ENCODE results near the gene ADAM12.

ADAM12 gene

GRCh38 chr10:126074291-126074690, 314.0 kb downstream of the ADAM12 start:
- TF ChIP-seq CTCF (IDR thresholded peaks at IDR 0.05; ENCODE audit: low read depth, low read length, missing control alignments): no peak
- H3K4me3 ChIP-seq (replicated peaks; ENCODE audit: low read depth, low read length): no peak overlapping the region
- no peak for DNase-seq (ENCODE audit: extremely low read depth, low read depth)

- no peak overlapping the region for H3K4me3 ChIP-seq (replicated peaks; ENCODE audit: low read depth, low read length)
- TF ChIP-seq CTCF (IDR thresholded peaks at IDR 0.05; ENCODE audit: low read depth, low read length, missing control alignments): no peak
- DNase-seq (ENCODE audit: extremely low read depth, low read depth): no peak
These were observed 314.7 kb downstream of the ADAM12 start for GRCh38 chr10:126073606-126074005.

- no peak overlapping the region for H3K4me3 ChIP-seq (replicated peaks; ENCODE audit: low read depth, low read length)
- TF ChIP-seq CTCF (IDR thresholded peaks at IDR 0.05; ENCODE audit: low read depth, low read length, missing control alignments): no peak
- DNase-seq (ENCODE audit: extremely low read depth, low read depth): no peak
These were observed 315.7 kb downstream of the ADAM12 start for GRCh38 chr10:126072622-126073021.

- TF ChIP-seq CTCF (IDR thresholded peaks at IDR 0.05; ENCODE audit: low read depth, low read length, missing control alignments): no peak
- no peak for DNase-seq (ENCODE audit: extremely low read depth, low read depth)
- H3K4me3 ChIP-seq (replicated peaks; ENCODE audit: low read depth, low read length): no peak overlapping the region
These were observed 317.6 kb downstream of the ADAM12 start for GRCh38 chr10:126070476-126071215.

- no peak for TF ChIP-seq CTCF (IDR thresholded peaks at IDR 0.05; ENCODE audit: low read depth, low read length, missing control alignments)
- no peak overlapping the region for H3K4me3 ChIP-seq (replicated peaks; ENCODE audit: low read depth, low read length)
- no peak for DNase-seq (ENCODE audit: extremely low read depth, low read depth)
These were observed 320.0 kb downstream of the ADAM12 start for GRCh38 chr10:126068322-126068721.

- TF ChIP-seq CTCF (IDR thresholded peaks at IDR 0.05; ENCODE audit: low read depth, low read length, missing control alignments): no peak
- H3K4me3 ChIP-seq (replicated peaks; ENCODE audit: low read depth, low read length): no peak overlapping the region
- DNase-seq (ENCODE audit: extremely low read depth, low read depth): no peak
These were observed 321.8 kb downstream of the ADAM12 start for GRCh38 chr10:126066456-126066855.
